NCI-H1105 treated with DMSO at 0.1 percent for 48 hours (cell line): Measurements from ENCODE around the gene PAFAH1B1.
A peak's percentile ranks its signal among the peaks of the same experiment; 100 is the strongest.
"Not testable (repeated sequence)": the region's sequence is repeated elsewhere in the genome, so short reads cannot be mapped to it uniquely, and the experiment has no call there.

Source experiments
- DNase-seq: peaks from one replicate; lab custom pipeline; 2025; lab: John Stamatoyannopoulos, UW

PAFAH1B1 gene

DNA sequence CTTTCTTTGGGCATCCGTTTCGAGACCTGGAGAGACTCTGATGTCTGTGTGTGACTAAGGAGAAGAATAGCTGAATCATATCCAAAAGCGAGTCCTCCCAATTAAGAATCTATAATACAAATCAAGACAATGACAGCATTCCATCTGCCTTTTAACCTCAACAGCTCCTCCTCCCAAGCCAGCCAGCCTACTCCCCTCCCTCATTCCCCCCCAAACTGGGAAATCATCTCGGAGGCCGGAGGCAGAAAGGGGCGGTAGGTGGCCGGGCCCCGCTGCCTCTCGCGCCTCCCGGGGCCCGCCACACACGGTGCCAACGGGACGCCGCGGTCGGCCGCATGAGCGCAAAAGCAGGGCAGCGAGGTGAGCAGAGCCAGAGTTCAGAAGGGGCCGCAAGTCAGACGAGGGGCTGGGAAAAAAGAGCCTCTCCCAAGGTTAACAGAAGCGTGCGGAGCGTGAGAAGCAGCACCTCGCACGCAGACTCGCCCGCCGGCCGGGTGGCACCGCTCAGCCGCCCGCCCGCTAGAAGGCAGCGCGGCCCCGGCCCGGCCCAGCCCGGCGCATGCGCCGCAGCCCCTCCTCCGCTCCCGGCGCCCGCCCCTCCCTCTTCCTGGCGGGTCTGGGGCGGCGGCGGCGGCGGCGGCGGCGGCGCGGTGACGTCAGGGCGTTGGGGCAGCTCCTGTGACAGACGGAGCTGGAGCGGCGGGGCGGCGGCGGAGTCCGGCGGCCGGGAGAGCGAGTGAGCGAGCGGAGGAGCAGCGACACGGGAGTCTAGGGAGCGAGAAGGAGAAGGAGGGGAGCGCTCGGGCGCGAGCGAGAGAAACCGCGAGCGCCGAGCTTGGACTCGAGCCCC, at the start of gene PAFAH1B1:
TSS of gene PAFAH1B1 (plus strand) at position 684 of the 850 bp plus-strand sequence. CDS start 44,635 bp downstream, outside the sequence.
- peak; percentile 75 for DNase-seq

DNA sequence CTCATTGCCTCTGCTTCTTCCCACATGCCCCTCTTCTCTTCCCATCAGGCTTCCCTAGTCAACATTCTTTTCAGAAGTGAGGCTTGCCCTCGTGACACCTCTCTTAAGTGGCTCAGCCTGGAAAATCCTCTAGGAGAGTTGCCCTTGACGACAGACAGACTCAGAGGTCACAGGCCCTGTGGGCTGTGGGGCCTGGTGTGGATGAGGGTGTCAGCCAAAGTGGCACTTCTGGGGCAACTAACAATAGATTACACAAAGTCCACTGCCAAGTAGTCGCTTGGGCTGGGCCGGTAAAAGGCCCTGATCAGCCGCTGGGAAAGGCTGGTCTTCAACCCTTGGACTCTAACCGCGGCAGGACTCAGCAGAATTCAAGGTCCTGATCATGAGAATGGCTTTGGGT, 48.1 kb upstream of the PAFAH1B1 start:
- DNase-seq: no peak

DNA sequence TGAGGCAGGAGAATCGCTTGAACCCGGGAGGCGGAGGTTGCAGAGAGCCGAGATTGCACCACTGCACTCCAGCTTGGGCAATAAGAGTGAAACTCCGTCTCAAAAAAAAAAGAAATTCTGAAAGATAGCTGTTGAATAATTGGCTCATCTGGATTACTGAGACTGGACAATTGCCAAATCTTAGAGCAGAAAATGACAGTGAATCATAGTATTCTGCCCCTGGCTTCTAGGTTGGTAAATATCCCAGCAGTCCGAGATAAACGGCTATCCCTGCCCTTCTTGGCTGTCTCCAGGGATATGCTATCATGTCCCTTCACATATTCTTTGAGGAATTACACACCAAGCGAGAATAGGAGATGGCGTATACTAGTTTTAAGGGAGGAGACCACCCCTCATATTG, 46.3 kb upstream of the PAFAH1B1 start:
- peak; percentile 11 for DNase-seq

GRCh38 chr17:2548026-2548425, 45.4 kb upstream of the PAFAH1B1 start:
- DNase-seq: not testable (repeated sequence)

DNA sequence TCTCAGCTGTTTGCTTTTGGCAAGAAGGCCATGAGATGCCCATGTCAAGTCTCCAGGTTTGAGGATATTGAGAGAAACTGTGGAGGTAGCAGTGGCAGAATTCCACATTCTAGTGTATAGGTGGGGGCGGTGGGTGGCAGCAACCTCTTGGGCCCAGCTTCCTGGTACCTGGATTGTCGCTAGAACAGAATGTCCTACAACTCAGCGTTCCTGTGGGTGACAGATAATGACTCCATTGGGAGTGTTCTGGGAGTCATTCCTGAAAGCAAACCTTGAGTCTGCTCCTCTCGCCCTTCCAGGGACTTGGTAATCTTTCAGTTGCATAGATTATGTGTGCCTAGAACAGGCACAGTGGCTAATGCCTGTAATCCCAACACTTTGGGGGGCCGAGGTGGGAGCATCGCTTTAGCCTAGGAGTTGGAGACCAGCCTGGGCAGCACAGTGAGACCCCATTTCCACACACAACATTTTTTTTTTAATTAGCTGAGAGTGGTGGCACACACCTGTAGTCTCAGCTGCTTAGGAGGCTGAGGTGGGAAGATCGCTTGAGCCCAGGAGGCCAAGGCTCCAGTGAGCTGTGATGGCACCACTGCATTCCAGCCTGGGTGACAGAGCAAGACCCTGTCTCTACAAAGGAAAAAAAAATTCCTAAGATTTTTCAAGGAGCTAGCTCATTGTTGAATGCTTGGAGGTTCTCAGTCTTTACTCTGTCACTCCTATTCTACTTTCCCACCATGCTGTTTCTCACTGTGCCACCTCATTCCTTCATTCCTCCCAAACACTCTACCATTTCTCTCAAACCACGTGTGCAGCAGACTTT, 43.9 kb upstream of the PAFAH1B1 start:
- DNase-seq: no peak

DNA sequence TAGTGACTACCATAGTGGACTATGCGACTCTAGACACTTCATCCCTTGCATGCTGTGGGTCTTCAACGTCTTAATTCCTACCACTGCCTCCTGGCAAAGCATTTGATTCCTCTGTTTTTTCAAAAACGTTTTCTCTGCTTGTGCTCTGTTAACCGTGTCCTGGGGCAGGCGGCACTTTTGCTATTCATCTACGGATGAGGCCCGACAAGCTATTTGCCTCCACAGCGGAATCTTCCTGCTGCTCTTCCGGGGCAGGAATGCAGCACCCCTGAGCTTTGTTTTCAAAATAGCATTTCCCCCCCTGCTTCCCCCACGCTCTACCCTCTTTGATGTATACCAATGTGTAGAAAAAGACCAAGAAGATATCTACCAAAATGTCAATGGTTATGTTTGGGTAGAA, 42.0 kb upstream of the PAFAH1B1 start:
- DNase-seq: no peak

GRCh38 chr17:2551928-2552327, 41.5 kb upstream of the PAFAH1B1 start:
- no peak for DNase-seq

- DNase-seq: no peak
Measured at GRCh38 chr17:2560658-2561057, 32.8 kb upstream of the PAFAH1B1 start.

DNA sequence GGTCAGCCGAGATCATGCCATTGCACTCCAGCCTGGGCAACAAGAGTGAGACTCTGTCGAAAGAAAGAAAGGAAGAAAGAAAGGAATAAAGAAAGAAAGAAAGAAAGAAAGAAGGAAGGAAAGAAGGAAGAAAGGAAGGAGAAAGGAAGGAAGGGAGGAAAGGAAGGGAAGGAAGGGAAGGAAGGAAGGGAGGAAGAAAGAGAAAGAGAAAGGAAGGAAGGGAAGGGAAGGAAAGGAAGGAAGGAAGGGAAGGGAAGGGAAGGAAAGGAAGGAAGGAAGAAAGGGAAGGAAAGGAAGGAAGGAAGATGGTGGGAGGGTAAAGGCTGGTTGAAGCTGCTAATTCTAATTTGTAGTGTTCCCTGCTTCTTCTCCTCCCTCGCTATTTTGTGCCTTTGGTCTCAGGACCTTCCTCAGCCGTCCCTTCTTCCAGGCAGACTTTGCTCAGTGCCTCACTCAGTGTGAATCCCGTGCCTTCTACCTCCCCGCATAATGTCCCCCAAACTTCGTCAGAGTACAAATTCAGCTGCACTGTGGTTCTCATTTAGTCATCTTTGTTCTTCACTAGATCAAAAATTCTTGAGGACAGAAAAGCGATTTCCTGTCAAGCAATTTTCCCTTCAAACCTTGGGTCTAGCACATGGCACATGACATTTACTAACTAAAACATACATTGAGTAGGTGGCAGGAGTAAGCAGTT, 31.1 kb upstream of the PAFAH1B1 start:
- no peak for DNase-seq

GRCh38 chr17:2563061-2563460, 30.4 kb upstream of the PAFAH1B1 start:
- DNase-seq: peak; percentile 0

DNA sequence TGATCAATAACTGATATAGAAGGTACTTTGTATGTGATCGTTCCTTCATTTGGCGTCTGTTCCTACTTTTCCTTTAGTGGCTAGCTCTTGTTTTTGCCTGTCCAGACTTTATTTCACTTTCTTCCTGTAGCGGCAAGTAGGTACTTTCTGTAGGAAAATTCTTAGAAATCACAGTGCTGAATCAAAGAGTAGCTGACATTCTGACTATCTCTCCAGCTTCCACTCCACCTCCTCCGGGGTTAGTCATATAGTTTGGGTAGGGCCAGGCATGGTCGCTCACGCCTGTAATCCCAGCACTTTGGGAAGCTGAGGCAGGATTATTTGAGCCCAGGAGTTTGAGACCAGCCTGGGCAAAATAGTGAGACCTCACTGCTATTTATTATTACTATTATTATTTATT, 29.9 kb upstream of the PAFAH1B1 start:
- no peak for DNase-seq

DNA sequence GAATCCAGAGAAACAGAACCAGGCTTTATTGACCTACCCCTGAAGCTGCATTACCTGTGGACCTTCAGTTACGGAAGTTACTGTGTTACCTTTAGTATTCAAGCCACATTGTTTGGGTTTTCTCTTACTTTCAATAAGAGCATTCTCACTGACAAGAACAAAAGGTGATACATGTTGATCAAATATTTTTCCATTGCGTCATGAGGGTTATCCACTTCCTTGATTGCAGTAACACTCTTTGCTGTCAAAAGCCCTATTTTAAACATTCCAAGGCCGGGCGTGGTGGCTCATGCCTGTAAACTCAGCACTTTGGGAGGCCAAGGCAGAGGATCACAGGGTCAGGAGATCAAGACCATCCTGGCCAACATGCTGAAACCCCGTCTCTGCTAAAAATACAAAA, 28.6 kb upstream of the PAFAH1B1 start:
- DNase-seq: no peak

- DNase-seq: no peak
Measured at GRCh38 chr17:2566056-2566455, 27.4 kb upstream of the PAFAH1B1 start.

- no peak for DNase-seq
Measured at GRCh38 chr17:2571523-2572303, 21.7 kb upstream of the PAFAH1B1 start.

GRCh38 chr17:2572304-2572609, 21.2 kb upstream of the PAFAH1B1 start:
- not testable (repeated sequence) for DNase-seq

- DNase-seq: no peak
Measured at GRCh38 chr17:2580151-2580550, 13.3 kb upstream of the PAFAH1B1 start.

GRCh38 chr17:2580661-2581060, 12.8 kb upstream of the PAFAH1B1 start:
- no peak for DNase-seq

DNA sequence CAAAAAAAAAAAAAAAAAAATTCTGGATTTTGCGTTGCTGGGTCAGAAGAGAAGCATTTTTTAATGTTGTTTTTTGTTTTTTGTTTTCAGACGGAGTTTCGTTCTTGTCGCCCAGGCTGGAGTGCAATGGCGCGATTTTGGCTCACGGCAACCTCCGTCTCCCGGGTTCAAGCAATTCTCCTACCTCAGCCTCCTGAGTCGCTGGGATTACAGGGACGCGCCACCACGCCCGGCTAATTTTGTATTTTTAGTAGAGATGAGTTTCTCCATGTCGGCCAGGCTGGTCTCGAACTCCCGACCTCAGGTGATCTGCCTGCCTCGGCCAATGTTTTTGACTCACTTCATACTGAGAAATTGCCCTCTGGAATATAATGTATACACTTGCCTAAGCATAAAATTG, 11.0 kb upstream of the PAFAH1B1 start:
- DNase-seq: no peak

DNA sequence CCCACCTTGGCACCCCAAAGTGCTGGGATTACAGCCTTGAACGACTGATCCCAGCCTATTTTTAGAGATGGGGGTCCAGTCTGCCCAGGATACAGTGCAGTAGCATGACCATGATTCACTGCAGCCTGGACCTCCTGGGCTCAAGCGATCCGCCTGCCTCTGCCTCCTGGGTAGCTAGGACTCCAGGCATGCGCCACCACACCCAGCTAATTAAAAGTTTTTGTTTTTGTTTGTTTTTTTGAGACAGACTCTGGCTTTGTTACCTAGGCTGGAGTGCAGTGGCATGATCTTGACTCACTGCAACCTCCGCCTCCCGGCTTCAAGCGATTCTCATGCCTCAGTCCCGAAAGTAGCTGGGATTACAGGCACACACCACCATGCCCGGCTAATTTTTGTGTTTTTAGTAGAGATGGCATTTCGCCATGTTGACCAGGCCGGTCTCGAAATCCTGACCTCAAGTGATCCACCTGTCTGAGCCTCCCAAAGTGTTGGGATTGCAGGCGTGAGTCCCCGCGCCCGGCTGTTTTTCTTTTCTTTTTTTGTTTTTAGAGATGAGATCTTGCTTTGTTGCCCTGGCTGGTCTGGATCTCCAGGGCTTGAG, 2.3 kb upstream of the PAFAH1B1 start:
- DNase-seq: no peak

- DNase-seq: peak; percentile 15
Measured at GRCh38 chr17:2593821-2594721, 617 bp downstream of the PAFAH1B1 start.
